HS-5 (cell line): Measurements from ENCODE around the gene GATC.
"Not testable (repeated sequence)": the region's sequence is repeated elsewhere in the genome, so short reads cannot be mapped to it uniquely, and the experiment has no call there.

Source experiments
- DNase-seq: peaks from one replicate; pipeline ENCODE4 v3.0.0-alpha.2; 2012; ENCODE audit warnings: low read depth

GATC gene

DNA sequence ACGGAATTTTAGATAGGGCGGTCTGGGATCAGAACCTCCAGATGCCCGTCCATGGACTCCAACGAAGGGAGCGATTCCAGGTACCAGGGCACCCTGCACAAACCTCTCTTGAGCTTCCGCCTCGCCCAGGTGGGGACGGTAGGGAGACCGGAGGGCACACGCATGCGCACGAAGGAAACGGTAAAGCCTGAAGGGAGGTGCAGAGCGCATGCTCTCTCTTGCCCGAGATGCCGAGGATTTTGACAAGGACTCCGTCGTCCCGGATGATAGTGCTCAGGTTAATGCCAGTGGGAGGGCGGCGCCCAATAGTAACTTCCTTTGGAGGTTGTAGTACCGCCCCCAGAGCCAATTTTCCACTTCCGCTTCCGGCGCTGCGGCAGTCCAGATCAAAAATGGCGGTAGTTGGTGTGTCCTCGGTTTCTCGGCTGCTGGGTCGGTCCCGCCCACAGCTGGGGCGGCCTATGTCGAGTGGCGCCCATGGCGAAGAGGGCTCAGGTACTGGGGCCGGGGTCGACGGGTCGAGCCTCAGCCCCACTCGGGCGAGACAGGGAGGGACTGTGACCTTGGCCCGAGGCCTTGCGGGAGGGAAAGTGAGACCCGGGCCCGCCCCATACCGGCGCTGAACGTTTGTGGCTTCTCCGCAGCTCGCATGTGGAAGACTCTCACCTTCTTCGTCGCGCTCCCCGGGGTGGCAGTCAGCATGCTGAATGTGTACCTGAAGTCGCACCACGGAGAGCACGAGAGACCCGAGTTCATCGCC is 8.3 kb upstream of the GATC start, which contains the start of gene COX6A1:
Gene COX6A1 (plus strand): TSS at position 379 of the 760 bp plus-strand sequence. CDS start 14 bp downstream, at position 393.
- peak; percentile 90 for DNase-seq

DNA sequence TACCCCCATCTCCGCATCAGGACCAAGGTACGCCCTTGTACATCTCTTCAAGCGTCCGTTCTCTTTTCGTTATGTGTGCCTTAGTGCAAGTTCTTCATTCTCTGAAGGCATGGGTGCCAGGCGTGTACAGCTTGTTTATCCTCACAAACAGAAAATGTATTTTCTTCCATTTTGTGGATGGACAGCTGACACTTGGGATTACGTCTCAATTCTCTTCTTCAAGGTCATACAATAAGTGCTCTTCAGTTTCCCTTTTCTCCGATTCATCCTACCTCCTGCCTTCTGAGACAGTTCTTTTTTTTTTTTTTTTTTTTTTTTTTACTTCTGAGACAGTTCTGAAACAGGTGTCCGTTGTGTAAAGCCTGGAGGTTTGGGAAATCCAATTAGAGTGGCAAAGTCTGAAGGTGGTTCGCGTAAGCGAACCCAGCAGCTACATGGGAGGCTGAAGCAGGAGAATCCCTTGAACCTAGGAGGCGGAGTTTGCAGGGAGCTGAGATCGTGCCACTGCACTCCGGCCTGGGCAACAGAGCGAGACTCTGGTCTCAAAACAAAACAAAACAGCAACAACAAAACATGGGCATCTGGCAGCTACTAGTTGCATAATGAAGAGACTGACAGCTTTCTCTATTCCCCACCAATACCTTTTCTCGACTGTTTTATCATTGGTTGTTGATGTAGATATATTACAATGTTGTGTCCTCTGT is 7.6 kb upstream of the GATC start:
- DNase-seq, result no peak

DNA sequence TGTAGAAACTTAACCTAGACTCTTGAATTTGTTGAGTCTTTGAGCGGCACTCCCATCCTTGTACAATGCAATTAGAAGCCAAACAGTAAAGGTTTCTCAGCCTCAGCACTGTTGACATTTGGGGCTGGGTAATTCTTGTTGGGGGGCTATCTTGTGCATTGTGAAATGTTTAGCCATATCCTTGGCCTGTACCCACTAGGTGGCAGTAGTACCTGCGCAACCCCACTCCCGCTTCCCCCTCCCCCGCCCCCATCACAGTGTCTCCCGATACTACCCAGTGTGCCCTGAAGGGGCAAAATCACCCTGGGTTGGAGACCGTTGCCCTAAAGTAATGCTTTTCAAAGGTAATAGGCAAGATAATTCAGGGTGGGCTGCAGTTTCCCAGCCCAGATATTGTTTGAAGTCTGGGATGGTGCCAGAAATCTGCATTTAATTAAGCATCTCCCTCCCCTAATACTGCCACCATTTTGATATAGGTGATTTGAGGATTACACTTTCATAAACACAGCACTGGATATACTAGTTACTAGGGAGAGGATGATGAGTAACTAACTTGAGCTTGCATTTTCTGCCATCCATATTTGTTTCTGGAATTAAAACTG is 6.5 kb upstream of the GATC start:
- DNase-seq, result no peak

DNA sequence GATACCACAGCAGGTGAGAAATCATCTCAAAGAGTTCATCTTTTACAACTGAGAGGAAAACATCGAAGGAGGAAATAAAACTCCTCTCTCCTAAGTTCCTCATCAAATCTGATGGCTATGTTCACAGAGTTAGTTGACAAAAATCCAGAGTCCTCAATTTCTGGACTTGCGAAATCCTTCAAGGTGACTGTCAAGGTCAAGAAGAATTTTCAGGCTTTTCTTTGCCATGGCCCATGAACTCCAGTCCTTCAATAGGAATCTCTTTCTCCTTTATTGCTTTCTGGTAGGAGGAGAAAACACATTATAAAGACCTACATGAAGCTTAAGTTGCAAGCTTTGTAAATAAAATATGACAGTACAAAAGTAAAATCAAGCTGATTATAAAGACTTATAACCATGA is 1.6 kb upstream of the GATC start:
- DNase-seq, result no peak

DNA sequence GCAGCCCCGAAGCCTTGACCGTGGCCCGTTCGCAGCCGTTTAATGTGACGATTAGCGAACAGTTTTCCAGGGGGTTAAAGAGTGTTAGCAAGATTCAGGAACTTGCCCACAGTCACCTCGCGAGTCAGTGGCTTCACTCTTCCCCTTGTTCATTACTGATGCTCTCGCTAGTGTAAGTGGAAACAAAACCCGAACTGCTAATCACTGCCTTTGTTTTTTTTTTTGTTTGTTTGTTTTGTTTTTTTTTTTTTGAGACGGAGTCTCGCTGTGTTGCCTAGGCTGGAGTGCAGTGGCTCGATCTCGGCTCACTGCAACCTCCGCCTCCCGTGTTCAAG is 567 bp downstream of the GATC start:
- not testable (repeated sequence) for DNase-seq

DNA sequence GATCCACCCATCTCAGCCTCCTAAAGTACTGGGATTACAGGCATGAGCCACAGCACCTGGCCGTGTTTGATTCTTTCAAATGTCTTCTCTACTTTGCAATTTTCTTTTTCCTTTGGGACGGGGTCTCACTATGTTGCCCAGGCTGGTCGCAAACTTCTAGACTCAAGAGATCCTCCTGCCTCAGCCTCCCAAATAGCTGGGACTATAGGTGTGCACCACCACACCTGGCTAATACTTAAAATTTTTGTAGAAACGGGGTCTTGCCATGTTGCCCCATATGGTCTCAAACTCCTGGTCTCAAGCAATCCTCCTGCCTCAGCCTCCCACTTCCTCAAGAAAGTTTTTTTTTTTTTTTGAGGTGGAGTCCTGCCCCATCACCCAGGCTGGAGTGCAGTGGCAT is 1.7 kb downstream of the GATC start:
- DNase-seq, result no peak

DNA sequence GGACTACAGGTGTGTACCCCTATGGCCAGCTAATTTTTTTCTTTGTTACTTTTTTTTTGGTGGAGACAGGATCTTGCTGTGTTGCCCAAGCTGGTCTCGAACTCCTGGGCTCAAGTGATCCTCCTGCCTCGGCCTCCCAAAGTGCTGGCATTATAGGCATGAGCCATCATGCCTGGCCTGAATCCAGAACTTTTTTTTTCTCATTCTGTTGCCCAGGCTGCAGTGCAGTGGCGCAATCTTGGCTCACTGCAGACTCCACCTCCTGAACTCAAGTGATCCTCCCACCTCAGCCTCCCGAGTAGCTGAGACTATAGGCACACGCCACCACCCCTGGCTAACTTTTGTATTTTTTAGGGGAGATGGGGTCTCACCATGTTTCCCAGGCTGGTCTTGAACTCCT is 6.3 kb downstream of the GATC start:
- not testable (repeated sequence) for DNase-seq

DNA sequence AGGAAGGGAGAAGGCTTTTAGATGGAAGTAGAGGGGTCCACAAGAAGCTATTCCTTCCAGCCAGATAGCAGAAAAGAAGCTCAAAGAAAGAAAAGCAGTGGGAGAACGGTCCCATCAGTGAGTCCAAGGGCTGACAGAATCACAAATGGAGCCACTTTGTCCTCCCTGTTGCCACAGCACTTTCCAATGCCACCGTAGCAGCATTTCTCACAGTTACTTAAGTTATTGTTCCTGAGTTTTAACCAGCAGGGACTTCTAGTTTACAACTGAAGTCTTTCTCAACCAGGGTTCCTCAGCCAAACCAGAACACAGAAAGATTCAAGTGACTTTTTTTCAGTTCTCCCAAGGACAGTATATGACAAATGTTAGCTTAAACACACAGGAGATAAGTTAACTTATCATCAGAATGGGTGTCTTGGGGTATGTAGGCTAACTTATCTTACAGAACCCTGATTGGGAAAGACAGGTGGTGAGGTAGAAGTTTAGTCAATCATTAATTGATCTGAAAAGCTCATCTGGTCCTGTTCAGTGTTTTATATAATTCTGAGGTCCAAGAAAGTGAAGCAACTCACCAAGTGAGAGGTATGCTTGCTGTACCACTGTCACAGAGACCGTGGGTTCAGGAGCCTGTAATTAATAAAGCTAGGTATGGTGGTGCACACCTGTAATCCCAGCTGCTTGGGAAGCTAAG is 7.0 kb downstream of the GATC start:
- no peak for DNase-seq

DNA sequence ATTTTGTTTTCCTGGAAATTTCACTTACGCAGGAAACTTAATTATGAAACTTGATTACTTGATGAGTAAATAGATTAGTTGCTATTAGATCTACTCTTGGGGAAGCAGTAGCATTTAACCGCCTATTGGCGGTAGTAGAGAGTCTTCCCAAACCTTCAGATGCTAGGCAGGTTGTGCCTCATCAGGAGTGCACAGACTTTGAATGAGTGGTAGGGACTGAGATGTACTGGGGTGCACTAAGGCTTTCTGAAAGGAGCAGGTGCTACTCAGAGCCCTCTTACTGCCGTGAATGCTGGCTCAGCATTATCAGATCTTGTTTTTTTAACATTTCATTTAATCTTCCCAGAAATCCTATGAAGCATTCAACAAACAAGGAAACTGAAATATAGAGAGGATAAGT is 7.7 kb downstream of the GATC start:
- DNase-seq, result no peak

DNA sequence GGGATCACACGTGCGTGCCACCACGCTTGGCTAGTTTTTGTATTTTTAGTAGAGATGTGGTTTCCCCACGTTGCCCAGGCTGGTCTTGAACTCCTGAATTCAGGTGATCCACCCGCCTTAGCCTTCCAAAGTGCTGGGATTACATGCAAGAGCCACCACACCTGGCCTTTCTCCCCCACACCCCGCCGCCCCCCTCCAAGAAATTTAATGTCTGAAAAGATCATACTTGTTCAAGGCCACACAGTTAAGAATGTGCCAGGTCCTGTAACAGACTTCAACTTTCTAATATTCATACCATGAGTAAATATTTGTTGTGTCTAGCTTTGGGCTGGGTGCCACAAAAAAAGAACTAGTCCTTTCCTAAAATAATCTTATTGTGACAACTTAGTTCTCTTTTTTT is 9.1 kb downstream of the GATC start:
- no peak for DNase-seq

DNA sequence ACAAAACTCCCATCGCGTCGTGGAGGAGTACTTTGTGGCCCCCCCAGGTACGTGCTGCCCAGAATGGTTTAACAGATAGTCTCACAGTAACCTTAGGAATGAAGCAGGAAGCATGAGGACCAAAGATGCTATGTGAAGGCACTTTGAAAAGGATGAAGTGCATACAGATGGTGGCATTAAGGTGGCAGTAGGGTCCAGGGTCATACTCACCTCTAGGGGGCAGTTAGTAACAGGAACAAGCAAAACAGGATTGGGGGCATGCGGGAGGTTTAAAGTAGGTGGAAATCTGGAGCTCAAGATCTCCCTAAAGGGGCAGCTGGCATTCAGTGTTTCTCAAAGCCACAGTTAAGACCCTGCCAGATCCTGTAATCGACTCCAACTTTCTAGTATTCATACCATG is 10.9 kb downstream of the GATC start:
- DNase-seq, result no peak

DNA sequence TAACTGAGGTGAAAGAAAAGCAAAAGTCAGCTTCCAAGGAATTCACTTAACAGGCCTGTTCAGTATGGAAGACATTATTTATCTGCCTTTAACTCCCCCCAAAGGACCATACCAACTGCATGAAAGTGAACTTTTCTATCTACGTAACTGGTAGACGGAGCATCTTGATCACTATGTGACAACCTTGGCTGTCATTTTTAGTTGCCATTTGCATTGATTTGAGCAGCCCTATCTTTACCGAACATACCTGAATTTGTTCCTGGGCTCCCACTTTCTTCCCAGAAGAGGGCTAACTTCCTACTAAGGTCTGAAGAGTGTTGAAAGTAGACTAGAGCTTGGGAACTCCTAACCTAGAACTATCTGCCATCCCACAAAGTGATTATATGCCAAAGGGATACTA is 13.9 kb downstream of the GATC start:
- DNase-seq, result no peak

DNA sequence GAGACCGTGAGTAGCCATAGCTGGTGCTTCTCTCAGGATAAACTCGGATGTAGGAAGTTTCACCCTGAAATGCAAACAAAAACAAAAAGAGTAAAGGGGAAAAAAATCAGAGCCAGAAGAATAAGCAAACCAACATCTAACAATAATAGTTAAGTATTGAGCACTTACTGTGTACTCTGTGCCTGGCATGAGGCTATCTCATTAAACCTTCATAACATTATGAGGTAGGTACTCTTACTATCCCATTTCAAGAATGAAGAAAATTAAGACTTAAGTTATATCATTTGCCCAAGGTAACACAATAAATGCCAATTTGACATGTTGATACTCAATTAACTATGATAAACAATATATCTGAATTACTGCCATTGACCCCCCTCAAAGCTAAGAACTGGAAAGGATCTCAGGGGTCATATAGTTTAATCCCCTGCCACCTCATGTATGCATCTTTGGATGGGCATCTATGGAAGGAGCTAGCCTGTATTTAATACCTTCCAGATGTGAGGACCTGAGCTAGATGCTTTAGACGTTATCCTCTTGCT is 15.9 kb downstream of the GATC start:
- DNase-seq, result no peak

DNA sequence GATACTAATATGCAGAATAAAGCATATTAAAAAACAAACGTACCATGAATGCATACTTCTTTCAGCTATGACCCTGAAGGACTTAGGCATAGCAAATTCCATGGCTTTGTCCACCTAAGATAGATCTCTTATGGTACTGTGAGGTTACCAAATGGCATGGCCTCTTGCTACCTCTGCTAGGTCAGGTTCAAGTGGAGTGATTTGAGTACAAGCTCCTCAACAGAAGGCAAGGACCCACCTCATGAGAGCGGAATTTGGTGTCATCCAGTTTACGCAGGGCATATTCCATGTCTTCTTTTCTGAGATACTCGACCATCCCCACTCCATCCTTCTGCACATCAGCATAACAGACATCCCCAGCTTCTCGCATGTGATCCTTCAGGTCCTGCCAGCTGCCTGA is 17.5 kb downstream of the GATC start:
- no peak for DNase-seq

DNA sequence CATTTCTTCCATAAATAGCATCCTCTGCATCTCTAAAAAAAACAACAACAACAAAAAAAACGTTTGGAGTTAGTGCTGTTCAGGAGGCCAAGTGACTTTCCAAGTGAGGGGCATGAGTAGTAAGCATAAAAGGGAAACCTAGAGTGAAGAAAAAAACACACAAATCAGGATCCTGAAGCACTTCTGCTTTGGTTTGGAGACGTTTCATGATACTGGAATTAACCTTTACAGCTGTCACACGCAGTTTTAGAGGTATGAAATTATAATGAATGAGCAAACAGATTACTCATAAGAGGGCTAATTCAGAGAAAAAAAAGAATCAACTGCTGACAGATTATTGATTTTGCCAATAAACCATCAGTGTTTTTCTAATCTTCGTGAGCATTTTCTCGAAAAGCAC is 19.5 kb downstream of the GATC start:
- no peak for DNase-seq

DNA sequence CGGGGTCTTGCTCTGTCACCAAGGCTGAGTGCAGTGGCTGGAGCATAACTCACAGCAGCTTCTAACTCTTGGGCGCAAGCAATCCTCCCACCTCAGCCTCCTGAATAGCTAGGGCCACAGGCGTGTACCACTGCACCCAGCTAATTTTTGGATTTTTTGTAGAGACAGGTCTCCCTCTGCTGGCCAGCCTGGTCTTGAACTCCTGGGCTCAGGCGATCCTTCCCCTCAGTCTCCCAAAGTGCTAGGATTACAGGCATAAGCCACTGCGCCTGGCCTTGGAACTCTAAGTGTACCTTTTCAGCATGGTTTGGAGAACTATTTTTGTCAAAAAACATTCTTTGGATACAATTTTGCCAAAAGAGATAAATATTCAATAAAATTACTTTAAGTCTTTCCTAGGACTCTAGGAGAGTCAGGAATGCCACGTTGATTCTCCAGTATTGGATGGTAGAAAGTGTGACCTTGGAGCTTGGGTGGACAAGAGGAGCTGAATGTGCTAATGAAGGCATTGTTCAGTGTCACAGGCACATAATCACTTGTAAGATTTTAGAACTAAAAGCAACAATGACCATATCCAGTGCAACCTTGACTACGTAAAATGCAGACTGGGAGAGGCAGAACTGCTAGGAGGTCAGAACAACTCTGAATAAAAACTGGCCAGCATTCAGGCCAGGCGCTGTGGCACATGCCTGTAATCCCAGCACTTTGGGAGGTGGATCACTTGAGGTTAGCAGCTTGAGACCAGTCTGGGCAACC is 20.5 kb downstream of the GATC start:
- no peak for DNase-seq

DNA sequence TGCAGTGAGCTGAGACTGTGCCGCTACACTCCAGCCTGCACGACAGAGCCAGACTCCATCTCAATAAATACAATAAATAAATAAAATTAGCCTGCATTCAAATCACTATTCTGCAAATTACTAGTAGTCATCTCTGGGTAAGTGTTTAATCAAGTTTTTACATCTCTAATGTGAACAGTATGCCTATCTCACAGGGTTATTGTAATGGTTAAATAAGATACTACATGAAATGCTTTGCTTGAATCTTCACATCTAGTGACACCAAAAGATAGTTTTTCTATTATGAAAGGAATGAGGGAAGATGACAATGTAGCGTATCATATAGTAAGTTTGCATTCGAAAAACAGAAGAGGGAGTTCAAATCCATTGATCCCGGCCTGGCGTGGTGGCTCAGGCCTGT is 21.2 kb downstream of the GATC start:
- DNase-seq, result no peak

DNA sequence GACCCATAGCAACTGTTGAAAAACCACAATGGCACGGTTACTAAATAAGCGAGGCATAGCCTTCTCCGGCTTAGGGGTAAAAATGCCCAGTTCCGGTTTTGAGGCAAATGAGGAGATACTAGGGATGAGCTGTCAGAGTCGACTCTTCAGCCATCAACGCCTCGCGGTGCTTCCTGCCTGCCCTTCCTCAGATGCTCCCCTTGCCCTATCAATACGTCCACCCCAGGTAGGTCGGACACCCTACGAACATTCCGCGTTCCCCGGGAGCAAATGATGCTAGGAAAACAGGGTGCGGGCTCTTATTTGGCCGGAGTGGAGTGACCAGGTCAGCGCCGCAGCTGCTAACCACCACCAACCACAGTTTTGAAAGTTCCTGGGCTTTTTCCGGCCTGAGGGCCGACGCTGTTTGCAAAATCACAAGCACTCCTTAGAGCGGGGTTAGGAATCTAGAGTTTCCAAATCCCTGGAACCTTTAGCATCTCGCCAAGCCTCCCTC is 22.1 kb downstream of the GATC start:
- DNase-seq, result no peak

DNA sequence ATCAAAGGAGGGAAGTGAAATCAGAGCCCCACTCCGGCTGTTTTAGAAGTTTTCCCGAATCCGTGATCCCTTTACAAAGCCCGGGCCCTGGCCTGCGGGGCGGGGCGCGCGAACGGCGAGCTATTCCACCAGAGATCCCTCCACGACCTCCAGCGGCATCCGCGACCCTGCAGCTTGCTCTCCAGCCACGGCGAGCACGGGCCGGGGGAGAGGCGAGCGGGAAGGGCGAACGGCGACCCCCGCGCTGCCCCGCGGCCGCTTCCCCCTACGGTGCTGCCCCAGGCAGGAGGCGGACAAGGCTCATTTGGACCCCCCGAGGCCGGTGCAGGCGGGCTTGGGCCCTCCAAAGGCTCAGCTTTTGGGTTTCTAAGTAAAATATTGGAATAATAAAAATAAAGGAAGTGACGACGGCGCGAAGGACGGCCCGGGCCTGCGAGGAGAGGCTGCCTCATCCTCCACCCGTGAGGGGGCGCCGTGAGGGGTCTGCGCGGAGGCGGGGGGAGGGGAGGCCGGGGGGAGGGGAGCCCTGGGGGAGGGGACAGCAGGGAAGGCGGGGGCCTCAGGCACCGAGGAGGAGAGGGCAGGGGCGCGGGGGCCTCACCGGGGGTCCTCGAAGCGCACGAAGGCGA is 22.7 kb downstream of the GATC start:
- no peak for DNase-seq

DNA sequence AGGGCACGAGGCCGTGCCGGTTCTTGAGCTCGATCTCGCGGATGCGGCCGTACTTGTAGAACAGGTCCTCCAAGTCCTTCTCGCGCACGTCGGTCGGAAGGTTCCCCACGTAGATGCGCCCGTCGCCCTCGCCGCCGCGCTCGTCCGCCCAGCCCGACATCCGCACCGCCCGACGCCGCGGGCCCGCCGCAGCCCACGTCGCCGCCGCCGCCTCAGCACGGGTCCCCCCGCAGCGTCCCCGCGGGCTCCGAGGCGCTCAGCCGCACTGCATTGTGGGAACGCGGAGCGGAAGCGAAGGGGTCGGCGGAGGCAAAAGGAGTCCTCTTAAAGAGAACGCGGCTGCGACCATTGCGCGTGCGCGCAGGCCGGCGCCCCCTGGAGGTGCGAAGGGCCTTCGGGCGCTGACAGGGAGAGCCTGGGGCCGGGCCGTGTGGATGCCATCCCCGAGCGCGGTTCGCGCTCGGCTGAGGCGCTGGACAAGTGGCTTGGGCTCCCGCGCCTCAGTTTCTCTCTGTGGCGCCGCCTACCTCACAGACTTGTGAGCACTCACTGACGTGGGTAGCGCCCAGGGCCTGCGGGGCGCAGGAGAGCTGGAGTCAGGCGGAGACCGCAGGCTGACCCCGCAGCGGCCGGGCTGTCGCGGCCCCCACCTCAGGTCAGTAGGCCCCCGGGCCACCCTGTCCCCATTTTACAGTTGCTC is 23.4 kb downstream of the GATC start, which contains the start of gene SRSF9:
Gene SRSF9 (minus strand): TSS at position 299 of the 700 bp plus-strand sequence. CDS start 139 bp downstream, at position 160.
- DNase-seq, result peak; percentile 76
